GM19099 (cell line): ENCODE data around the gene MYL12B.

ENCODE experiments used
- POLR2A ChIP-seq: IDR thresholded peaks from 3 replicates; pipeline ENCODE4 v1.6.1; 2011; ENCODE audit warnings: low read depth; ENCODE audit not compliant: insufficient read length; ENCODE audit errors: extremely low read depth

The MYL12B gene

GRCh38 chr18:3266062-3266608 lies 4.2 kb downstream of the MYL12B start:
- no peak for TF ChIP-seq POLR2A

DNA sequence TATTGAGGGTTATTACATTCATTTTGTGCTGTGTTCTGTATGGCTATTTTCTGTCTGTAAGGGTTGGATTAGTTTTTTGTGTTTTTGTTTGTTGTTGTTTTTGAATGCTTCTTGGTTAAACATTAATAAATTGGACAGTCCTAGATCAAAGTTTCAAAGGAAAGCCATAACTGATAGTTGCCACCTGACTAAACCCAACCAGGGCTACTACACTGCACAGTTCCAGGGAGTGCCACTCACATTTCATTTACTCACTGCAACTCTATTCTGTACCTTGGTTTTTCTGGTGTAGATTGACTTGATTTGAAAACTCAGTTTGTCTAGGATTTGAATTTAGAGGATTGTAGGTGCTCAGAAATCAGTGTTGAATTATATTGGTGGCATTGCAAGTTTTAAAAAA lies 6.4 kb downstream of the MYL12B start:
- TF ChIP-seq POLR2A = no peak

GRCh38 chr18:3269241-3269913 lies 7.4 kb downstream of the MYL12B start:
- no peak for TF ChIP-seq POLR2A

GRCh38 chr18:3269914-3270299 lies 8.0 kb downstream of the MYL12B start:
- TF ChIP-seq POLR2A = no peak

DNA sequence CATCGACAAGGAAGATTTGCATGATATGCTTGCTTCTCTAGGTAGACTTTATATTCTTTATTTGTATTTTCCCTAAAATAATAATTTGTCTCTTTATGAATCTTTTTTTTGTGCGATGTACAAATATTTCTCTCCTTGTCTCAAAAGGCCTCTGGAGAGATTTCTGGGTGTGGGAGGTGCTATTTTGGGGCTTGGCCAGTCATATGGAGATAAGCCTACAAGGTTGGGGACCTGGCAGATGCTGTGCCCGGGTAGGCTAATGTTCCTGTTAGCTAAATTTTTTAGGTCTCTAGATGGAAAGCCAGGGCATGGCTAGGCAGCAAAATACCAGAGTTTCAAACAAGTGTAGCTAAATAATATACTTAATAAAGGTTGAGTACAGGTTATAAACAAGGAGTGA lies 11.1 kb downstream of the MYL12B start:
- TF ChIP-seq POLR2A = no peak

DNA sequence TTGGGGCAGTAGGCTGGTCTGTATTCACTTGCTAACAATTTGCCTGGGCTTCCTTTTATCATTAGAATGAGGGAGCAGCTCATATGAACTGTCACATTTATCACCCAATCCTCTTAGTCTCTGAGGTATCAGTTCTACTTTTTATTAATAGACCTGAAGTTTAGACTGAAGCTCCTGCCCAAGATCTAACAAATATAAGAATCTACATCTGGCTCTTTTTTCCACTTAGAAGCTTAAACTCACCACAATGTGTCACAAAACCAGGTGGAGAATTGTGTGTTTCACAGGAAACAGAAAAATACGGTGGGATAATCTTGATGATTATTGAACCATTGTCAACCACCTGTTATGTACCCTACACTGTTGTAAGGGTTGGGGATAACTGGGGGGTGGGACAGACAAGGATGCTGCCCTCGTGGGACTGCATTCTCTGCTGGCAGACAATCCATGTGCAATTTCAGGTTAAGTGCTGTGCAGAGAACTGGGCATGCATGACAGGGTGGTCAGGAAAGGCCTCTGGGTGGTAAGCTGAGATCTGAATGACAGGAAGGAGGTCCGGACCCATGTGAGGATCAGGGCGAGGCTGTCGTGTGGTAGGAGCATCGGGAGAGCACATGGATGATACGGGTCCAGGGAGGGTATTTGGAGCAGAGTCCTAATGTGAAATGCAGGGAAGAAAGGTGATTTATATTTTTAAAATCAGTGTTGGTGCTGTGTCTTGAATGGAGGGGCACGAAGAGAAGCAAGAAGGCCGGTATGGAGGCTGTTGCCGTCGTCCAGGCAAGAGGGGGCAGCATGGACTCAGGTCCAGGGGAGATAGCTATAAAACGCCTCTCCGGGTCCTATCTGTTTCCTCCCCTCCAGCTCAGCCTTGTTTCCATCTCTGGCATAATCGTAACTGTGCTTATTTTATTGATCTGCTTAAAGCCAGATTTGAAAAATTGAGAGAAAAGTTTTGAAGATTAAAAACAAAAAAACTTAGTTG lies 17.6 kb downstream of the MYL12B start:
- no peak for TF ChIP-seq POLR2A

- no peak for TF ChIP-seq POLR2A
These were observed 19.8 kb downstream of the MYL12B start for GRCh38 chr18:3281456-3282400.

DNA sequence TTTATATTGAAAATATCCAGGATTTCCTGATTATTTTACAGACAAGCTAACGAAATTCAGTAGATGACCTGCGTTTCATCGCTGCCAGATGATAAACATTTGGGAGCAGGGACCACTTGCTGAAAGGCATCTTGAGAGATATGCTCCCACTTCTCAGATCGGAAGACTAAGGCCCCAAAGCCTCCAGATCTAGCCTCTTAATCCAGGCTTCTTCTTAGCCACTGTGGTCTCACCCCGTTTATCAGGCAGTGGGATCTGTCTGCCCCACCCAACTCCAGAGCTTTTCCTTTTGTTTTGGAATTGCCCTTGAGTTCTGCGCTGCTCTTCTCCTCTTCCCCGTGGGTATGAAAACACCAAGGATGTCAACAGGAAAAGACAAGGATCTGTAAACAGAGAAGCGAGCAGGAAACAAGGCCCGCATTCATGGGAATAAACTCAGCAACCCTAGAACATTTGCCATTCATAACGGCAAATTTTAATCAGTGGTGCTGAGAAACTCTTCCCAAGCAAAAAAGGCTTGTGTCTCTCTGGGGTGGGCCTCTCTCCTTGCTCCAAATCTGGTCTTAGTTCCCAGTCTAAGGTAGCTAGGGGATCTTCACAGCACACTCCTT lies 21.4 kb downstream of the MYL12B start:
- TF ChIP-seq POLR2A = no peak

DNA sequence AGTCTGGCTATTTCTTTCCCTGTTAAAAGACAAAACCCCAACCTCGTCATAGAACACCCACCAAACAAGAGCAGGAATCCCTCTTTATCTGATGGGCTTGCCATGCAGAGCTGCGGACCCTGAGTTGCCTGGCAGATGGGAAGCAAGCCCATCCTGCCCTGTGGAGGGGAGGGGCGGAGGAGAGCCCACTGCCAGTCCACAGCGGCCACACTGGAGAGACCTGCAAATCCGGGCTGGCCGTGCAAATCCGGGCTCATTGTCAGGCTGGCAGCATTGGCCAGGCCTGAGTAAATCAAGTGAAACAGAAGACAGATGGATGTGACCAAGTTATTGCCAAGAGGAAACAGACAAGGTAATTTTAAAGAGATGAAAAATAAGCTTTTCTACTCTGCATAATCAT lies 22.0 kb downstream of the MYL12B start:
- no peak for TF ChIP-seq POLR2A

GRCh38 chr18:3284501-3284900 lies 22.6 kb downstream of the MYL12B start:
- TF ChIP-seq POLR2A = no peak

DNA sequence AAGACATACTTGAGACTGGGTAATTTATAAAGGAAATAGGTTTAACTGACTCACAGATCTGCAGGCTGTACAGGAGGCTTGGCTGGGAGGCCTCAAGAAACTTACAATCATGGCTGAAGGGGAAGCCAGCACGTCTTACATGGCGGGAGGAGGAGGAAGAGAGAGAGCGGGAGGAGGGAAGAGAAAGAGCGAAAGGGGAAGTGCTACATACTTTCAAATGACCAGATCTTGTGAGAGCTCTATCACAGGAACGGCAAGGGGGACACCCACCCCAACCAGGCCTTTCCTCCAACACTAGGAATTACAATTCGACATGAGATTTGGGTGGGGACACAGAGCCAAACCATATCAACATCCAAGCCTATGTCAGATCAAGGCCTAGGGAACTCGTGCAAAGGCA lies 24.2 kb downstream of the MYL12B start:
- no peak for TF ChIP-seq POLR2A

DNA sequence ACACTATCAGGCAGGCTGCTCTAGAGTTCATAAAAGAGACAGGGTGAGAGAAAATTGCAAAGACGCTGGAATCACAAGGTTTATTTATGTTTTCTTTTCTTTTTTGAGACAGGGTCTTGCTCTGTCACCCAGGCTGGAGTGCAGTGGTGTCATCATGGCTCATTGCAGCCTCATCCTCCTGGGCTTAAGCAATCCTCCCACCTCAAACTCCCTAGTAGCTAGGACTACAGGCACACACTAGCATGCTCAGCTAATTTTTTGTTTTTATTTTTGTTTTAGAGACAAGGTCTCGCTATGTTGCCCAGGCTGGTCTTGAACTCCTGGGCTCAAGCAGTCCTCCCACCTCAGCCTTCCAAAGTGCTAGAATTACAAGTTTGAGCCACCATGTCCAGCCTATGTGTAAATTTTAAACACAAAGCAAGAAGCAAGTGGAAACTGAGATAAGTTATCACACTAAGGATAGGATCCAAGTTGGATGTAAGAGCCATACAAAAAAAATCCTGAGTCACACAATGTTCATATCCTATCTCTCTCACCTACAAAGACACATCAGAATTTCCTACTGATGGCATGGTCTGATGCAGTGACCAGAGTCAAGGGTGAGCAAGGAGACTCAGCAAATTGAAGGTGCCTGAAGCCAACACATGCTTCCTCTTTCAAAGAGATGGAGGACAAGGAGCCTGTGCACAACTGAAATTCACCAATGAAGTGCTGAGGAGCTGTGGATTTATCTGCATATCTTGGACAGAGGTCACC lies 31.4 kb downstream of the MYL12B start:
- TF ChIP-seq POLR2A = no peak

DNA sequence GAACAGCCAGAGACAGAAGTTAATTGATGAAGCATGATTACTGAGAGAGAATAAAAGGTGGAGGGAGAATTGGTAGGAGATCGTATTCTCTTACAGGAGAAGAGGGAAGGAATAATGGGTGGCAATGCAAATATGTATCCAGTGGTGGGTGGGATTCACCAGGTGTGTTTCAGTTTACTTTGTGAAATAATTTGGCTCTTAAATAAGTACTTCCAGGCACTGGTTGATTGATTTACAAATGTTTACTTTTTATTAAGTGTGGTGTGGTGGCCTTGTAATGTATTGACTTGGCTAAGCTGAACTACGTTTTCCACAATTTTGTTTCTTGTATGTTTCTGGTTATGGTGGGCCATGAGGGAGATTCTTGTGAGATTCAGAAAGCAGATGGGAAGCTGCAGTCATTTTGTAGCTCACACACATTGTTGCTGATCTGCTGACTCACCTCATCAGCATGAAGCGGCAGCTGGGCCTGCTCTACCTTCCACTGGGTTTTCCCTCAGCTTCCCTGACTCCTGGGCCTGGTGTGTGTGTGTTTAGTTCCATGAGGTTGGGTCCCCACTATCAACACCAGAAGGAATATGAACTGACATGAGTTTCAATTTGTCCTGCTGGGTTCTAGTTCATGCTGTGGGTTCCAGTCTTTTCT lies 32.6 kb downstream of the MYL12B start:
- TF ChIP-seq POLR2A = no peak
